ENCODE measurements around the gene CREG1.

DNA sequence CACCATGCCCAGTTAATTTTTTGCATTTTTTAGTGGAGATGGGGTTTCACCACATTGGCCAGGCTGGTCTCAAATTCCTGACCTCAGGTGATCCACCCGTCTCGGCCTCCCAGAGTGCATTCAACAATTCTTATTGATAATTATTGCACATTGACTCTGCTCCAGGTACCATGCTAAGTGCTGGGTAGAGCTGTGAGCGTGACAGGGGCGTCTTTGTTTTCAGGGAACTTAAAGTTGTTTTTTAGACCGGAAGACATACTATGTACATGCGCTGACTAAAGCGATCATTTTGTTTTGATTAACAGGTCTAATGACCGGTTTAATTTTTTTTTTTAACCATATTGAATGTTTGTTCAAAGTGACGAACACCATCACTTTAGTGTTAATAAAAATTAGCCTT is 39.3 kb downstream of the CREG1 start:
- TF ChIP-seq, protein P1, sequence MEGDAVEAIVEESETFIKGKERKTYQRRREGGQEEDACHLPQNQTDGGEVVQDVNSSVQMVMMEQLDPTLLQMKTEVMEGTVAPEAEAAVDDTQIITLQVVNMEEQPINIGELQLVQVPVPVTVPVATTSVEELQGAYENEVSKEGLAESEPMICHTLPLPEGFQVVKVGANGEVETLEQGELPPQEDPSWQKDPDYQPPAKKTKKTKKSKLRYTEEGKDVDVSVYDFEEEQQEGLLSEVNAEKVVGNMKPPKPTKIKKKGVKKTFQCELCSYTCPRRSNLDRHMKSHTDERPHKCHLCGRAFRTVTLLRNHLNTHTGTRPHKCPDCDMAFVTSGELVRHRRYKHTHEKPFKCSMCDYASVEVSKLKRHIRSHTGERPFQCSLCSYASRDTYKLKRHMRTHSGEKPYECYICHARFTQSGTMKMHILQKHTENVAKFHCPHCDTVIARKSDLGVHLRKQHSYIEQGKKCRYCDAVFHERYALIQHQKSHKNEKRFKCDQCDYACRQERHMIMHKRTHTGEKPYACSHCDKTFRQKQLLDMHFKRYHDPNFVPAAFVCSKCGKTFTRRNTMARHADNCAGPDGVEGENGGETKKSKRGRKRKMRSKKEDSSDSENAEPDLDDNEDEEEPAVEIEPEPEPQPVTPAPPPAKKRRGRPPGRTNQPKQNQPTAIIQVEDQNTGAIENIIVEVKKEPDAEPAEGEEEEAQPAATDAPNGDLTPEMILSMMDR (IDR thresholded peaks at IDR 0.05; ENCODE audit: insufficient read depth, low read length), result no peak
- TF ChIP-seq, protein P2, sequence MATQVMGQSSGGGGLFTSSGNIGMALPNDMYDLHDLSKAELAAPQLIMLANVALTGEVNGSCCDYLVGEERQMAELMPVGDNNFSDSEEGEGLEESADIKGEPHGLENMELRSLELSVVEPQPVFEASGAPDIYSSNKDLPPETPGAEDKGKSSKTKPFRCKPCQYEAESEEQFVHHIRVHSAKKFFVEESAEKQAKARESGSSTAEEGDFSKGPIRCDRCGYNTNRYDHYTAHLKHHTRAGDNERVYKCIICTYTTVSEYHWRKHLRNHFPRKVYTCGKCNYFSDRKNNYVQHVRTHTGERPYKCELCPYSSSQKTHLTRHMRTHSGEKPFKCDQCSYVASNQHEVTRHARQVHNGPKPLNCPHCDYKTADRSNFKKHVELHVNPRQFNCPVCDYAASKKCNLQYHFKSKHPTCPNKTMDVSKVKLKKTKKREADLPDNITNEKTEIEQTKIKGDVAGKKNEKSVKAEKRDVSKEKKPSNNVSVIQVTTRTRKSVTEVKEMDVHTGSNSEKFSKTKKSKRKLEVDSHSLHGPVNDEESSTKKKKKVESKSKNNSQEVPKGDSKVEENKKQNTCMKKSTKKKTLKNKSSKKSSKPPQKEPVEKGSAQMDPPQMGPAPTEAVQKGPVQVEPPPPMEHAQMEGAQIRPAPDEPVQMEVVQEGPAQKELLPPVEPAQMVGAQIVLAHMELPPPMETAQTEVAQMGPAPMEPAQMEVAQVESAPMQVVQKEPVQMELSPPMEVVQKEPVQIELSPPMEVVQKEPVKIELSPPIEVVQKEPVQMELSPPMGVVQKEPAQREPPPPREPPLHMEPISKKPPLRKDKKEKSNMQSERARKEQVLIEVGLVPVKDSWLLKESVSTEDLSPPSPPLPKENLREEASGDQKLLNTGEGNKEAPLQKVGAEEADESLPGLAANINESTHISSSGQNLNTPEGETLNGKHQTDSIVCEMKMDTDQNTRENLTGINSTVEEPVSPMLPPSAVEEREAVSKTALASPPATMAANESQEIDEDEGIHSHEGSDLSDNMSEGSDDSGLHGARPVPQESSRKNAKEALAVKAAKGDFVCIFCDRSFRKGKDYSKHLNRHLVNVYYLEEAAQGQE (IDR thresholded peaks at IDR 0.05; ENCODE audit: insufficient replicate concordance, low read depth), result no peak
- TF ChIP-seq POLR2AphosphoS5 (IDR thresholded peaks at IDR 0.05; ENCODE audit: low read depth) (no peak), GABPA (IDR thresholded peaks at IDR 0.05; ENCODE audit: low read depth) (no peak), SPI1 (IDR thresholded peaks at IDR 0.05; ENCODE audit: borderline replicate concordance, low read depth) (no peak)
